ENCODE data around the gene AGFG2. TPM values are rescaled to one million over a fixed set of nuclear protein-coding genes. Genes with fewer than 3 reads are reported as not detected.
A peak's percentile ranks its signal among the peaks of the same experiment; 100 is the strongest.

Gene AGFG2
- total and polyA plus RNA-seq, 2 of the 13 experiments (the other 11 are each of a cell fraction or from before 2014, with no cell fraction given): 125 to 132 TPM

GRCh38 chr7:100489824-100490223 lies 49.2 kb upstream of the AGFG2 start (continued):
- TF ChIP-seq MXI1 (IDR thresholded peaks at IDR 0.05; ENCODE audit: borderline replicate concordance, low read depth, low read length): peak; percentile 63; the same call in 1 of the 3 replicates
- TF ChIP-seq ELF3 (CRISPR knock-in tag; IDR thresholded peaks at IDR 0.05): no peak
- no peak for TF ChIP-seq ZNF33A (CRISPR knock-in tag; IDR thresholded peaks at IDR 0.05; ENCODE audit: borderline replicate concordance)
- TF ChIP-seq TFAP4 (IDR thresholded peaks at IDR 0.05; ENCODE audit: borderline replicate concordance, low read depth): peak; percentile 67; the same call in 1 of the 2 replicates
- TF ChIP-seq SIX1 (CRISPR knock-in tag; IDR thresholded peaks at IDR 0.05; ENCODE audit: borderline replicate concordance): no peak
- no peak for TF ChIP-seq ZNF12 (CRISPR knock-in tag; IDR thresholded peaks at IDR 0.05)

GRCh38 chr7:100490483-100491191 lies 48.4 kb upstream of the AGFG2 start:
- BruUV-seq (replicated peaks): no TSS peak
- Histone ChIP-seq H3K27me3 (ENCODE audit: control insufficient read depth in 1 of 2, insufficient read depth in 2 of 2, low read length in 2 of 2) (peaks cover 1 to 23% of the 10 kb centered on the region in 2 experiments; a peak in 4 of 5 replicates), H3K79me2 (ENCODE audit: insufficient read depth, low read length) (no peaks in the 10 kb centered on the region), H3K4me1 (ENCODE audit: insufficient read depth, low read length) (peaks cover 56% of the 10 kb centered on the region), H3K27ac (ENCODE audit: extremely low read length, insufficient read depth, low read length) (no peak overlapping the region), H2AFZ (ENCODE audit: low read length) (no peak overlapping the region), H3K4me2 (ENCODE audit: low read depth, low read length) (no peak overlapping the region), H3K9me3 (ENCODE audit: low read length) (no peaks in the 10 kb centered on the region), H3K9ac (ENCODE audit: insufficient read depth, low read depth, low read length) (no peak overlapping the region), H3K36me3 (replicated peaks in 1 of 2; ENCODE audit: control insufficient read depth in 1 of 2, insufficient read depth in 2 of 2, low read length in 2 of 2) (no peaks in the 10 kb centered on the region), H4K20me1 (ENCODE audit: insufficient read depth, low read length) (no peaks in the 10 kb centered on the region), H3K4me3 (replicated peaks in 1 of 3; ENCODE audit: insufficient read depth in 1 of 3, low read depth in 2 of 3, low read length in 3 of 3) (no peak overlapping the region)
- FAIRE-seq: no peak
- DNase-seq (ENCODE audit: low spot score): no peak
- in situ Hi-C loops (cut with HindIII; ENCODE audit: extremely low pct_ligation_motif_present, low pct_unique_long_range_greater_than_20kb): no loop called here
- ChIA-PET CTCF (ENCODE audit: low intra/inter-chr PET ratio, low total read pairs) (interaction anchor here (1.2 kb wide), 1 partner anchor 69 kb away, joined by 3 read pairs; no protein-coding TSS in a partner anchor), POLR2A (interaction anchor here (0.9 kb wide), 1 partner anchor 82 kb away, joined by 3 read pairs; no protein-coding TSS in a partner anchor)
- ATAC-seq: peak; percentile 6; the same call in 1 of the 3 replicates
- intact Hi-C loops (cut with micrococcal nuclease; ENCODE audit: unreplicated experiment): no loop called here
- WGBS (ENCODE audit: low lambda C conversion rate): 24% methylated on average over 9 of the region's 25 CpGs
- peak; percentile 50; the same call in 1 of the 2 replicates for TF ChIP-seq ZNF263 (CRISPR knock-in tag; IDR thresholded peaks at IDR 0.05)
- TF ChIP-seq RBFOX2 (IDR thresholded peaks at IDR 0.05; ENCODE audit: low read depth, low read length): 0 out of 2 replicates have a peak, but pooled peaks have one; percentile 24
- TF ChIP-seq STAG1 (CRISPR knock-in tag; IDR thresholded peaks at IDR 0.05): peak; percentile 51
- peak; percentile 45 for TF ChIP-seq CTCF (CRISPR knock-in tag; IDR thresholded peaks at IDR 0.05)
- peak; percentile 47 for TF ChIP-seq AGO2 (optimal IDR thresholded peaks at IDR 0.05; ENCODE audit: low read depth, low read length)
- TF ChIP-seq MAZ (IDR thresholded peaks at IDR 0.05; ENCODE audit: borderline replicate concordance, low read depth, low read length): no peak
- no peak for TF ChIP-seq MAZ (CRISPR knock-in tag; IDR thresholded peaks at IDR 0.05; ENCODE audit: low read depth)
- no peak for TF ChIP-seq ZNF740 (CRISPR knock-in tag; IDR thresholded peaks at IDR 0.05)
